GM20431 (cell line): ENCODE data around the gene BBLN.

Source experiments
- in situ Hi-C: fragments of 300-500 bp; cut with MseI, MboI; formaldehyde crosslinking; loops from one replicate; pipeline ENCODE4 v1.15.0; 2020; ENCODE audit warnings: low sequenced_read_pairs; ENCODE audit not compliant: unreplicated experiment

BBLN gene

GRCh38 chr9:128206916-128207910, 47.1 kb downstream of the BBLN start:
- in situ Hi-C loops, result no loop called here

DNA sequence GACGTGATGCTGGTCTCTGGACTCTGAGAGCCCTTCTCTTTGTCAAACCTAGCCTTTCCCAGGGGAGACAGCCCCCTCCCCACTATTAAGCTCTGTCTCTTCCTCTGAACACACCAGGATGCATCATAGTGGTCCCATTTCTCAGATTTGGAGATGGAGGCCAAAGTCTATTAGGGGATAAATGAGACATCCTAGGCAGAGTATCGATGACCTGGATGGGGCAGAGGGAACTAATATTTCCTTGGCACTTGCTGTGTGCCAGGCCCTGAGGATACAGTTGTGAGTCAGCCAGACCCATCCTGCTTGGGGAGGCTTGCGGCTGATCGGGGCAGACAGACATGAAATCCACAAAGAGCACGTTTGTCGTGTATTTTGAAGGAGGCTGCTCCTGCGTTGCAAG, 48.3 kb downstream of the BBLN start:
- in situ Hi-C loops, result no loop called here

GRCh38 chr9:128208946-128209669, 49.0 kb downstream of the BBLN start:
- in situ Hi-C loops, result no loop called here

DNA sequence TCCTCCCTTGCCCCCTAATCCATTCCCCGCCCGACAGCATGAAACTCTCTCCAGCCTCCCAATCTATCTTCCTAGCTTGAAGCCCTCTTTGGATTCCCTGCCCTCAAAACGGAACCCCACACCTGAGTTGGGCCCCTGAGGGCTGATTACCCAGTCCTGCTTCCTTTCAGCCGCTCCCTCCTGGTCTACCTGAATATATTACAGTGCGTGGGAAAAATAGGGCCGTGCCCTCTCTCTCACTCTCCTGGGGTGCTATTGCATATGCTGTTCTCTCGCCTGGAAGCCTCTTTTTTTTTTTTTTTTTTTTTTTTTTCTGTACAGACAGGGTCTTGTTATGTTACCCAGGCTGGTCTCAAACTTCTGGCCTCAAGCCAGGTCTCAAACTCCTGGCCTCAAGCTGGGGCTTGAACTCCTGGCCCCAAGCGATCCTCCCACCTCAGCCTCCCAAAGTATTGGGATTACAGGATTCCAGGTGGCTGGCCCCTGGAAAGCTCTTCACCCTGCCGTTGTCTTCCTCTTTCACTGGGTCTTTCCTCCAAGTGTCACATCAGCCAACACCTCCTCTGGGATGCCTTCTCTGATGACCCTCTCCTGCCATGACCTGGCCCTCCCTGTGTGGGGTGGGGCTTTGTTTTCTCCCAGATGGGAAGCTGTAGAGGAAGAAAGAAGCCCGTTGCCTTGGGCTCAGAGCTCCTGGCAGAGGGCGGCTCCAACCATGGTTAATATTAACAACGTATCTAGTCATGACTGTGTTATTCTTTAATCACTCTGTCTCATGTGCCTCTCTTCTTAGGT, 51.3 kb downstream of the BBLN start:
- in situ Hi-C loops, result no loop called here

DNA sequence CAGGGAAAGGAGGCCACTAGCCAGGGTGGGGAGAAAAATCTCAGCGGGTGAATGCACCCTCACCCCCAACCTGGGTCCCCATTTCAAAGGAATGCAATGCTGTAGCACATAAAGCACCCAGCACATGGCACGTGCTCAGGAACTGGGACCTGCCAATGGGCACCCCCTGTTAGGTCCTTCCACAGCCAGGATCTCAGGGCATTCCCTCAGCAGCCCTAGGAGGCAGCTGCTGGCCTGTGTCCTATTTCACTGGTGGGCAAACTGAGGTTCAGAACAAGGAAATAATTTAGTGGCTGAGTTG, 51.9 kb downstream of the BBLN start:
- in situ Hi-C loops, result no loop called here
